H1 (cell line): Measurements from ENCODE around the gene MAB21L3. TPM values are rescaled to one million over a fixed set of nuclear protein-coding genes. Genes with fewer than 3 reads are reported as not detected.

Experiments used
- CTCF ChIA-PET: fragments of 300-600 bp; sonication (Branson Sonifier 250); formaldehyde crosslinking; loops from one replicate; lab custom pipeline; 2021; ENCODE audit not compliant: partially characterized antibody; lab: Charles Lee
- POLR2A ChIA-PET: fragments of 300-600 bp; sonication (Branson Sonifier 250); formaldehyde crosslinking; loops from one replicate; lab custom pipeline; 2021; ENCODE audit warnings: inconsistent platforms; ENCODE audit not compliant: partially characterized antibody; lab: Charles Lee
- DNase-seq, 2 experiments: peaks; one replicate each; pipeline versions ENCODE4 v3.0.0 to v3.0.0-alpha.2; 2010 to 2022; ENCODE audit warnings: low spot score in 2 of 2, low read depth in 1 of 2, mixed read lengths in 1 of 2
- FAIRE-seq: peaks from 2 replicates; lab custom pipeline; 2011; peaks lifted over from hg19 to GRCh38; lab: Jason Lieb, UNC
- H2AFZ ChIP-seq: 2 replicates; pipeline ENCODE4 v1.8.1; 2012; ENCODE audit warnings: low read length, inconsistent platforms
- H2AK5ac ChIP-seq: 2 replicates; pipeline ENCODE4 v1.6.1; 2013; ENCODE audit warnings: low read depth, low read length
- H2BK120ac ChIP-seq: replicated peaks from 2 replicates; pipeline ENCODE3; 2013; ENCODE audit warnings: low read depth, low read length, inconsistent platforms
- H2BK12ac ChIP-seq: 2 replicates; pipeline ENCODE4 v1.6.1; 2013; ENCODE audit warnings: low read depth, low read length
- H2BK15ac ChIP-seq: 2 replicates; pipeline ENCODE4 v1.6.1; 2013; ENCODE audit warnings: low read length
- H2BK20ac ChIP-seq: 2 replicates; pipeline ENCODE4 v1.6.1; 2013; ENCODE audit warnings: low read length
- H2BK5ac ChIP-seq: 2 replicates; pipeline ENCODE4 v1.6.1; 2013; ENCODE audit warnings: low read depth, low read length
- H3K14ac ChIP-seq: 2 replicates; pipeline ENCODE4 v1.6.1; 2013; ENCODE audit warnings: inconsistent platforms; ENCODE audit not compliant: insufficient read length
- H3K18ac ChIP-seq: 2 replicates; pipeline ENCODE4 v1.6.1; 2013; ENCODE audit warnings: low read length; ENCODE audit errors: extremely low read depth
- H3K23ac ChIP-seq: 2 replicates; pipeline ENCODE4 v1.6.1; 2013; ENCODE audit warnings: inconsistent platforms; ENCODE audit not compliant: insufficient read length
- H3K23me2 ChIP-seq: 2 replicates; pipeline ENCODE4 v1.6.1; 2013; ENCODE audit warnings: low read depth, low read length
- H3K27ac ChIP-seq: 2 replicates; pipeline ENCODE4 v1.6.1; 2011; ENCODE audit warnings: low read depth, low read length, inconsistent platforms
- H3K27me3 ChIP-seq, 4 experiments: replicated peaks in 1 of 4; 1 replicate in 1 of 4; 2 replicates in 3 of 4; pipeline versions ENCODE4 v1.6.1 to v1.8.1; 2011 to 2013; ENCODE audit warnings: low read length in 3 of 4, mild to moderate bottlenecking in 3 of 4, inconsistent platforms in 2 of 4, mixed read lengths in 2 of 4, moderate library complexity in 1 of 4; ENCODE audit not compliant: control insufficient read depth in 3 of 4, insufficient read depth in 3 of 4; ENCODE audit errors: extremely low read depth in 1 of 4
- H3K36me3 ChIP-seq, 4 experiments: 2 replicates each; pipeline versions ENCODE4 v1.6.1 to v1.8.1; 2011 to 2013; ENCODE audit warnings: mild to moderate bottlenecking in 4 of 4, low read length in 3 of 4, moderate library complexity in 2 of 4, control low read depth in 1 of 4, inconsistent platforms in 1 of 4; ENCODE audit not compliant: insufficient read depth in 4 of 4, control insufficient read depth in 2 of 4
- H3K4ac ChIP-seq: replicated peaks from 2 replicates; pipeline ENCODE3; 2013; ENCODE audit warnings: low read length, low read depth, mixed read lengths, inconsistent platforms; ENCODE audit not compliant: insufficient read length
- H3K4me1 ChIP-seq, 4 experiments: replicated peaks in 1 of 4; 1 replicate in 1 of 4; 2 replicates in 3 of 4; pipeline versions ENCODE4 v1.6.1 to v1.8.1; 2011 to 2013; ENCODE audit warnings: low read length in 3 of 4, inconsistent platforms in 2 of 4, mixed read lengths in 1 of 4; ENCODE audit not compliant: insufficient read depth in 4 of 4, control insufficient read depth in 3 of 4
- H3K4me2 ChIP-seq, 2 experiments: 2 replicates each; pipeline versions ENCODE4 v1.6.1 to v1.8.1; 2011 to 2013; ENCODE audit warnings: low read depth in 2 of 2, low read length in 2 of 2, control low read depth in 1 of 2, inconsistent platforms in 1 of 2, mild to moderate bottlenecking in 1 of 2; ENCODE audit not compliant: insufficient read depth in 1 of 2
- H3K4me3 ChIP-seq, 4 experiments: fragments of 200-600, 300-600 bp in 1 of 4; sonication (generic), shearing (Covaris generic), sonication (Bioruptor Twin) in 1 of 4; 2 replicates each; pipeline versions ENCODE4 v1.5.1 to v1.8.1; 2011 to 2016; ENCODE audit warnings: low read length in 4 of 4, low read depth in 3 of 4, control low read depth in 2 of 4, inconsistent platforms in 2 of 4, mild to moderate bottlenecking in 2 of 4, mixed read lengths in 1 of 4, moderate library complexity in 1 of 4; ENCODE audit not compliant: insufficient read depth in 2 of 4; ENCODE audit errors: extremely low read depth in 1 of 4
- H3K56ac ChIP-seq: replicated peaks from 2 replicates; pipeline ENCODE3; 2013; ENCODE audit warnings: low read depth, mild to moderate bottlenecking, mixed read lengths, low read length, inconsistent platforms; ENCODE audit not compliant: insufficient read length
- H3K79me1 ChIP-seq: 2 replicates; pipeline ENCODE4 v1.6.1; 2013; ENCODE audit warnings: low read depth, low read length, control low read depth
- H3K79me2 ChIP-seq, 2 experiments: 2 replicates each; pipeline versions ENCODE4 v1.6.1 to v1.8.1; 2012 to 2013; ENCODE audit warnings: low read length in 2 of 2, mild to moderate bottlenecking in 2 of 2, inconsistent platforms in 1 of 2; ENCODE audit not compliant: insufficient read depth in 2 of 2, control insufficient read depth in 1 of 2
- H3K9ac ChIP-seq, 4 experiments: replicated peaks in 1 of 4; 1 replicate in 1 of 4; 2 replicates in 3 of 4; pipeline versions ENCODE4 v1.6.1 to v1.8.1; 2011 to 2013; ENCODE audit warnings: low read depth in 3 of 4, low read length in 3 of 4, control low read depth in 2 of 4, mild to moderate bottlenecking in 2 of 4, moderate library complexity in 2 of 4, inconsistent platforms in 1 of 4; ENCODE audit errors: extremely low read depth in 1 of 4
- H3K9me3 ChIP-seq, 2 experiments: 2 replicates each; pipeline versions ENCODE4 v1.6.1 to v1.8.1; 2012 to 2013; ENCODE audit warnings: mild to moderate bottlenecking in 2 of 2, moderate library complexity in 2 of 2, control low read depth in 1 of 2, inconsistent platforms in 1 of 2, low read depth in 1 of 2, low read length in 1 of 2, mixed read lengths in 1 of 2; ENCODE audit not compliant: insufficient read depth in 2 of 2
- H4K20me1 ChIP-seq, 2 experiments: replicated peaks in 1 of 2; 2 replicates each; pipeline versions ENCODE3 to v1.8.1; 2011 to 2013; ENCODE audit warnings: inconsistent platforms in 2 of 2, low read length in 2 of 2, mild to moderate bottlenecking in 1 of 2; ENCODE audit not compliant: insufficient read depth in 2 of 2, control insufficient read depth in 1 of 2
- H4K5ac ChIP-seq: 2 replicates; pipeline ENCODE4 v1.6.1; 2013; ENCODE audit warnings: low read length, low read depth, mixed read lengths, inconsistent platforms; ENCODE audit not compliant: insufficient read length
- H4K8ac ChIP-seq: 2 replicates; pipeline ENCODE4 v1.8.0; 2013; ENCODE audit warnings: mild to moderate bottlenecking, moderate library complexity, low read length, inconsistent platforms; ENCODE audit not compliant: insufficient read depth; ENCODE audit errors: extremely low read depth
- H4K91ac ChIP-seq: replicated peaks from 2 replicates; pipeline ENCODE3; 2013; ENCODE audit warnings: low read length, mixed read lengths, inconsistent platforms; ENCODE audit not compliant: insufficient read length
- ASH2L ChIP-seq: fragments of 200-600, 300-600 bp; sonication (generic); IDR thresholded peaks from one replicate; pipeline ENCODE4 v1.7.1; 2017; ENCODE audit warnings: low read length
- EP300 ChIP-seq, 2 experiments: IDR thresholded peaks; 1 replicate in 1 of 2; 2 replicates in 1 of 2; pipeline ENCODE4 v1.6.1; 2011 to 2012; ENCODE audit warnings: low read depth in 2 of 2, low read length in 2 of 2, mild to moderate bottlenecking in 2 of 2, borderline replicate concordance in 1 of 2, inconsistent platforms in 1 of 2, moderate library complexity in 1 of 2
- HDAC6 ChIP-seq: IDR thresholded peaks from one replicate; pipeline ENCODE4 v1.7.1; 2012; ENCODE audit warnings: low read depth, mild to moderate bottlenecking, inconsistent platforms, low read length, moderate library complexity
- RBBP5 ChIP-seq: IDR thresholded peaks from 2 replicates; pipeline ENCODE4 v1.7.1; 2012; ENCODE audit warnings: low read depth, mild to moderate bottlenecking, inconsistent platforms, low read length, moderate library complexity, borderline replicate concordance
- TAF7 ChIP-seq: optimal IDR thresholded peaks from 2 replicates; pipeline ENCODE3; 2011; ENCODE audit warnings: low read depth, mild to moderate bottlenecking, inconsistent platforms, low read length, moderate library complexity, borderline replicate concordance
- TBP ChIP-seq: IDR thresholded peaks from 2 replicates; pipeline ENCODE4 v1.6.1; 2011; ENCODE audit warnings: low read depth, low read length, improper control_type of control experiment
- WGBS, 2 experiments: shearing (Covaris generic) in 1 of 2; methylation state at CpG; one replicate each; pipeline versions ENCODE4 v1.1.6 to v1.1.7; 2013 to 2015; ENCODE audit warnings: low lambda C conversion rate in 2 of 2, mixed read lengths in 2 of 2, inconsistent platforms in 1 of 2, low coverage in 1 of 2, missing lambda C conversion rate in 1 of 2; ENCODE audit not compliant: insufficient replicate concordance in 2 of 2, insufficient coverage in 1 of 2, insufficient read length in 1 of 2; ENCODE audit errors: extremely low coverage in 1 of 2, missing lambda C conversion rate in 1 of 2; 5-methylcytosine and 5-hydroxymethylcytosine counted together
- polyA plus RNA-seq, 7 experiments: library from polyadenylated mRNA; depleted of rRNA in 3 of 7; stranded (reverse) in 5 of 7; unstranded in 2 of 7; fragments of >200 nt in 5 of 7; fragments of 200-250 nt in 2 of 7; gene quantifications; 1 replicate in 5 of 7; 2 replicates in 1 of 7; 4 replicates in 1 of 7; pipeline versions ENCODE4 v1.2.1 to v1.2.3, GENCODE V29; 2011 to 2013; ENCODE audit warnings: missing spikeins in 2 of 7, mixed read lengths in 2 of 7
- total RNA-seq: library from RNA; stranded (reverse); fragmentation: NEBNext Ultra II Directional; extraction: Animal tissue kit (Norgen Biotek cat#: 25700); gene quantifications from 2 replicates; pipeline ENCODE4 v1.2.1, GENCODE V29; 2021
- TF ChIP-seq, protein P1 (sequence below): IDR thresholded peaks from 2 replicates; pipeline ENCODE4 v1.6.1; 2012; ENCODE audit warnings: inconsistent platforms
- TF ChIP-seq, protein P2 (sequence below), 3 experiments: IDR thresholded peaks; 1 replicate in 2 of 3; 2 replicates in 1 of 3; pipeline versions ENCODE4 v1.5.1 to v1.6.1; 2011; ENCODE audit warnings: low read length in 3 of 3, mild to moderate bottlenecking in 3 of 3, inconsistent platforms in 2 of 3, low read depth in 1 of 3, moderate library complexity in 1 of 3; ENCODE audit not compliant: insufficient read depth in 1 of 3; ENCODE audit errors: control extremely low read depth in 1 of 3
- TF ChIP-seq, protein P3 (sequence below): IDR thresholded peaks from 2 replicates; pipeline ENCODE4 v1.6.1; 2011; ENCODE audit warnings: low read length, improper control_type of control experiment

Gene MAB21L3
- total and polyA plus RNA-seq, 2 of the 8 experiments (the other 6 are each of a cell fraction or from before 2014, with no cell fraction given), result not detected

DNA sequence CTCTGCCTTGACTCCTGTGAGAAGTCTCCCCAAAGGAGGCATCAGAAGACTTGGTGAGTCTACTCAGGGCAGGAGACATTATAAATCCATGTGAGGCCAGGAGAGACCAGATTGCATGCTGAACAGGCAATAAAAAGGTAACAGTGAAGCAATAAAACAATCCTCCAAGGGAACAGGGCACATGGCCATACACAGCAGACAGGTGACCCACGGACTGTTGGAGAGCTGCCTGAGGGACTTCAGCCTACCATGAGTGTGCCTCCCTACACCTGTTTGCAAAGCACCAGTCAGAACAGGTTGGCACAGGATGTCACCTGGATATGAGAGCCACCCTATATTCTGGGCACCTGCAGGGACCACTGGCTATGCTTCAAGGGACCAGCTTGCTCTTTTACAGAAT is 67.6 kb downstream of the MAB21L3 start:
- Histone ChIP-seq H3K79me2 (no peaks in the 10 kb centered on the region), H3K9me3 (no peaks in the 10 kb centered on the region), H4K8ac (no peak overlapping the region), H2BK5ac (no peak overlapping the region), H3K4me1 (no peaks in the 10 kb centered on the region; a peak in 1 of 7 replicates), H4K91ac (no peak overlapping the region), H3K14ac (no peak overlapping the region), H3K9ac (no peak overlapping the region), H3K4me2 (no peak overlapping the region), H3K23me2 (no peaks in the 10 kb centered on the region), H3K27ac (no peak overlapping the region), H3K79me1 (no peaks in the 10 kb centered on the region; the same call in 1 of the 2 replicates), H3K36me3 (no peaks in the 10 kb centered on the region), H3K18ac (no peak overlapping the region), H2BK20ac (no peak overlapping the region), H3K27me3 (no peaks in the 10 kb centered on the region), H2BK120ac (no peak overlapping the region), H3K4ac (no peak overlapping the region), H3K23ac (no peak overlapping the region), H4K5ac (no peak overlapping the region), H4K20me1 (no peaks in the 10 kb centered on the region), H2BK15ac (no peak overlapping the region), H2AK5ac (no peak overlapping the region), H2AFZ (no peak overlapping the region), H3K4me3 (no peak overlapping the region), H2BK12ac (no peak overlapping the region), H3K56ac (no peak overlapping the region)
- 92% methylated on average over 1 of the region's 1 CpG; no CpG with 5 or more reads in 1 of the 2 experiments for WGBS, 2 experiments
- no peak for DNase-seq
- POLR2A ChIA-PET, result no interaction called here
- CTCF ChIA-PET, result interaction anchor here (1.4 to 1.7 kb wide), 3 partner anchors 10 to 40 kb away, joined by 4 to 5 read pairs (median 4); no protein-coding TSS in a partner anchor
- FAIRE-seq, result no peak
- TF ChIP-seq, protein P1, sequence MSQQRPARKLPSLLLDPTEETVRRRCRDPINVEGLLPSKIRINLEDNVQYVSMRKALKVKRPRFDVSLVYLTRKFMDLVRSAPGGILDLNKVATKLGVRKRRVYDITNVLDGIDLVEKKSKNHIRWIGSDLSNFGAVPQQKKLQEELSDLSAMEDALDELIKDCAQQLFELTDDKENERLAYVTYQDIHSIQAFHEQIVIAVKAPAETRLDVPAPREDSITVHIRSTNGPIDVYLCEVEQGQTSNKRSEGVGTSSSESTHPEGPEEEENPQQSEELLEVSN, result no peak
- TF ChIP-seq EP300 (IDR thresholded peaks at IDR 0.05; ENCODE audit: borderline replicate concordance in 1 of 2, low read depth in 2 of 2, low read length in 2 of 2) (no peak), HDAC6 (no peak), ASH2L (no peak), RBBP5 (no peak), TBP (no peak), TAF7 (no peak)
- TF ChIP-seq, protein P2, sequence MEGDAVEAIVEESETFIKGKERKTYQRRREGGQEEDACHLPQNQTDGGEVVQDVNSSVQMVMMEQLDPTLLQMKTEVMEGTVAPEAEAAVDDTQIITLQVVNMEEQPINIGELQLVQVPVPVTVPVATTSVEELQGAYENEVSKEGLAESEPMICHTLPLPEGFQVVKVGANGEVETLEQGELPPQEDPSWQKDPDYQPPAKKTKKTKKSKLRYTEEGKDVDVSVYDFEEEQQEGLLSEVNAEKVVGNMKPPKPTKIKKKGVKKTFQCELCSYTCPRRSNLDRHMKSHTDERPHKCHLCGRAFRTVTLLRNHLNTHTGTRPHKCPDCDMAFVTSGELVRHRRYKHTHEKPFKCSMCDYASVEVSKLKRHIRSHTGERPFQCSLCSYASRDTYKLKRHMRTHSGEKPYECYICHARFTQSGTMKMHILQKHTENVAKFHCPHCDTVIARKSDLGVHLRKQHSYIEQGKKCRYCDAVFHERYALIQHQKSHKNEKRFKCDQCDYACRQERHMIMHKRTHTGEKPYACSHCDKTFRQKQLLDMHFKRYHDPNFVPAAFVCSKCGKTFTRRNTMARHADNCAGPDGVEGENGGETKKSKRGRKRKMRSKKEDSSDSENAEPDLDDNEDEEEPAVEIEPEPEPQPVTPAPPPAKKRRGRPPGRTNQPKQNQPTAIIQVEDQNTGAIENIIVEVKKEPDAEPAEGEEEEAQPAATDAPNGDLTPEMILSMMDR (IDR thresholded peaks at IDR 0.05; ENCODE audit: control extremely low read depth in 1 of 3, insufficient read depth in 1 of 3, low read depth in 1 of 3, low read length in 3 of 3), result no peak
- TF ChIP-seq, protein P3, sequence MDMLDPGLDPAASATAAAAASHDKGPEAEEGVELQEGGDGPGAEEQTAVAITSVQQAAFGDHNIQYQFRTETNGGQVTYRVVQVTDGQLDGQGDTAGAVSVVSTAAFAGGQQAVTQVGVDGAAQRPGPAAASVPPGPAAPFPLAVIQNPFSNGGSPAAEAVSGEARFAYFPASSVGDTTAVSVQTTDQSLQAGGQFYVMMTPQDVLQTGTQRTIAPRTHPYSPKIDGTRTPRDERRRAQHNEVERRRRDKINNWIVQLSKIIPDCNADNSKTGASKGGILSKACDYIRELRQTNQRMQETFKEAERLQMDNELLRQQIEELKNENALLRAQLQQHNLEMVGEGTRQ, result no peak
